GM18508 (cell line): ENCODE measurements around the gene NAV1.
"Not testable (repeated sequence)": the region's sequence is repeated elsewhere in the genome, so short reads cannot be mapped to it uniquely, and the experiment has no call there.

Source experiments
- ATAC-seq: cut with Tn5 transposase; IDR thresholded peaks from one replicate; pipeline ENCODE4 v1.9.1; 2021; ENCODE audit warnings: moderate number of reproducible peaks; ENCODE audit not compliant: insufficient read depth, unreplicated experiment

NAV1 gene

DNA sequence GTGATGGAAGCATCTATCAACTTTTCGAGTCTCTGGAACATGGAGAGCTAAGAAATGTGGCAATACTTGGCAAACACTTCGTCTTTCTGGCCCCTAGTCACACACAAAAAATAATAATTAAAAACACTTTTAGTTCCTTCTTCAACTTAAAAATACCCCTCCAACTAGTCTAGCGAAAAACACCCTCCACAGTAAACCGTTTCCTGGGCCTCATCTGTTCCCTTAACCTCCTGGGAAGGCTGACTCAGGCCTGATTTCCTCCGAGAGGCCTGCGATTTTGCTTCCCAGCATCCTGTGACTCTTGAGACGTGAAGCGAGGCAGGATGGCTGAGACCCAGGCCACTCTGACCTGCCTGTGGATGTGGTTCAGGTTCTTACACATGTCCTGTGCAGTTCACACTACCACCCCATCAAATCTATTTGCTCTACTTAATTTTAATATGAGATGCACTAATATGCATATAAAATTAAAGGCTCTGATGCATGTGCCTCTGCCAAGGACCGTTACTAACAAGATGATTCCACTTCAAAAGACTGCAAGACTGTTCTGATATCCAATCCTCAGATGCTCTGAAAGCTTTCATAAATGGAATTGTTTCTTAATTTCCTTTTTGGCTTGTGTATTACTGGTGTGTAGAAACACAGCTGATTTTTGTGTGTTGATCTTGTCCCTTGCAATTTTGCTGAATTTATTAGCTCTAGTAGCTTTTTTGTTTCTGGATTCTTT lies 3.5 kb downstream of the NAV1 start:
- ATAC-seq = no peak

DNA sequence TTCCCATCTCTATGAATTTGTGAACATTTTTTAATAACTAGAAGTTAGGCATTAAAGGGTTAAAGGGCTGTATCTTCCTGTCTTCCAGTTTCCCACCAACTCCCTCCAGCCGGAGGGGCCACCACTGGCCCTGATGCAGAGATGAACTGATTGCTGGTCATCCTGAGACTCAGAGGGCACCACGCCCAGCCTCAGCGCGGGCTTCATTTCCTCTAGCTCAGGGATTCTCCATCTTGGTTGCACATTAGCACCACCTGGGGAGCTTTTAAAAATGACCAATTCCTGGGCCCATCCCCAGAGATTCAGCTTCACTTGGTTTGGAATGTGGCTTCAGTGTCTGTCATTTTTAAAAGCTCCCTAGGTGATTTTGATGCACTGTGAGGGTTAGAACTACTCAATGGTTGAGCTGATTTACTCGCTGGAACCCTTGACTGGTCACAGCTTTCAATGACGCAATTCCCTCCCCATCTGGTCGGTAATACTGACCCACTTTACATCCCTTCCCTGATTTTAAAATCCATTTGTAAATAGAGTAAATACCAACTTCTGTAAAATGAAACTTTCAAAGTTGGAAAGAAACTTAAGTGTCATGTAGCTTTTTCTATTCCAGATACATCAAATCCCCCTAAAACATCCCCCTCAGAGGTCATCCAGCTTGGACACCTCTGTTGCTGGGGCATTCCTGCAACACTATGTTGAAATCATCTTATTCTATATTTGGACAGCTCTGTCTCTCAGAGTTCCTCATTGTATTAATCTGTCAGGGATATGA lies 5.1 kb downstream of the NAV1 start:
- ATAC-seq = no peak

DNA sequence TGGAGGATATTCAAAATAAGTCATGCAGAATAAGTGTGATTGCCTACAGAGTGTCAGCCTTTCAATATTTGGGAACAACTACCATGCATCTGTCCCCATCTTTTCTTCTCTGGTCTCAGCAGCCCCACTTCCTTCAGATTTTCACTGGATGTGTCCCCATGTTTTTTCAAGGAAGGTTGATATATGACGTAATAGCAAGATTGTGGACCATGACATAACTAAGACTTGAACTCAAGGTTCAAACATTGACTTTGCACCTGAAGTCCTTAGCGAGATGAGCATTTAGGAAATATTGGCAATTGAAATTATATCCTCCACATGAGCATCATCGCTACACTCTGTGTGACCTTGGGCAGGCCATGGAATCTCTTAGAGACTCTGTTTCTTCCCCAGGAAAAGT lies 5.8 kb downstream of the NAV1 start:
- ATAC-seq = no peak

DNA sequence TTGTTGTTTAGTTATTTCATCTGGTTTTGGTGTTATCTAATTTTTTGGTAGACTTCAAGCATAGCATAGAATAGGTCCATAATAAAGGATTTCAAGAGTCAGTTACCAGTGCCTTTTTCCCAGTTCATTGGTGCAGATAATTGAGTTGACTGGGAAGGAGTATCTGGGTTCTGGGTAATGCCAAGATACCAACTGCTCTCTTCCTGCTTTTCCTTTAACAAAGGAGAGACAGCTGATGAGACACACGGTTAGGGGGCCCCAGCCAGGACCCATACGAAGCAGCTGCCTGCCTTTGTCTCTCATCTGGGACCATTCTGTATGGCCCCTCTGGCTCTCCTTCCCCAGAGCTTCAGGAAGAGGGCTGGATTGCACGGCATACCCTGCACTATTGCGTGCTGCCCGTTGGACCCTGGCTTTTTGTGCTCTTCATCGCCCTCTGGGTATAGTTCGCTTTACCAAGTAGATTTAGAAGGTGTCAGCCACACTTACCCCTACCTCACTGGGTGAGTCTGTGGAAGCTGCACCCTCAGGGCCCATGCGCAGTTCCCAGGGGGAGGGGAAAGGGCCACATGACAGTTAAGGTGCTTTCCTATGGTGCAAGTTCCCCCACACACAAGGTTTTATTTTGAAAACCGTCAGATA lies 7.0 kb downstream of the NAV1 start:
- peak; percentile 38 for ATAC-seq

DNA sequence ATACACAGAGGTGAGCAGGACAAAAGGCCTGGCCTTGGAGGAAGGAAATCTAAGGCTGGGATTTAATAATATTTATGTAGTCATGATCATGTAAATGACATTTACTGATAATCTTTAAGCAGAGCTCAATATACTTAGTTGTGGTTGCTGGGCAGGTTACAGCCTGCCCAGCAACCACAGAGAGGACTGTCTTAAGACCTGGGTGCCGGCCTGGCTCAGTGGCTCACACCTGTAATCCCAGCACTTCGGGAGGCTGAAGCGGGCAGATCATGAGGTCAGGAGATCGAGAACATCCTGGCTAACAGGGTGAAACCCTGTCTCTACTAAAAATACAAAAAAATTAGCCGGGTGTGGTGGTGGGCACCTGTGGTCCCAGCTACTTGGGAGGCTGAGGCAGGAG lies 10.6 kb downstream of the NAV1 start:
- not testable (repeated sequence) for ATAC-seq

DNA sequence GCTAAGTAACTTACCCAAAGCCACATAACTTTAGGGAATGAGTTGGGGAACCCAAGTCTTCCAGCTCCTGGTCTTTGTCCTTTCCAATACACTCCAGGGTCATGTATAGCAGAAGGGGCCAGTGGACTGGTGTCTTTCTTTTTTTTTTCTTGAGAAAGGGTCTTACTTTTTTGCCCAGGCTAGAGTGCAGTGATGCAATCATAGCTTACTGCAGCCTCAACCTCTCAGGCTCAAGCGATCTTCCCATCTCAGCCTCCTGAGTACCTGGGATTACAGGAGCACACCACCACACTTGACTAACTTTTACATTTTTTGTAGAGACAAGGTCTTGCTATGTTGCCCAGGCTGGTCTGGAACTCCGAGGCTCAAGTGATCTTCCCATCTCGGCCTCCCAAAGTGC lies 12.2 kb downstream of the NAV1 start:
- no peak for ATAC-seq

DNA sequence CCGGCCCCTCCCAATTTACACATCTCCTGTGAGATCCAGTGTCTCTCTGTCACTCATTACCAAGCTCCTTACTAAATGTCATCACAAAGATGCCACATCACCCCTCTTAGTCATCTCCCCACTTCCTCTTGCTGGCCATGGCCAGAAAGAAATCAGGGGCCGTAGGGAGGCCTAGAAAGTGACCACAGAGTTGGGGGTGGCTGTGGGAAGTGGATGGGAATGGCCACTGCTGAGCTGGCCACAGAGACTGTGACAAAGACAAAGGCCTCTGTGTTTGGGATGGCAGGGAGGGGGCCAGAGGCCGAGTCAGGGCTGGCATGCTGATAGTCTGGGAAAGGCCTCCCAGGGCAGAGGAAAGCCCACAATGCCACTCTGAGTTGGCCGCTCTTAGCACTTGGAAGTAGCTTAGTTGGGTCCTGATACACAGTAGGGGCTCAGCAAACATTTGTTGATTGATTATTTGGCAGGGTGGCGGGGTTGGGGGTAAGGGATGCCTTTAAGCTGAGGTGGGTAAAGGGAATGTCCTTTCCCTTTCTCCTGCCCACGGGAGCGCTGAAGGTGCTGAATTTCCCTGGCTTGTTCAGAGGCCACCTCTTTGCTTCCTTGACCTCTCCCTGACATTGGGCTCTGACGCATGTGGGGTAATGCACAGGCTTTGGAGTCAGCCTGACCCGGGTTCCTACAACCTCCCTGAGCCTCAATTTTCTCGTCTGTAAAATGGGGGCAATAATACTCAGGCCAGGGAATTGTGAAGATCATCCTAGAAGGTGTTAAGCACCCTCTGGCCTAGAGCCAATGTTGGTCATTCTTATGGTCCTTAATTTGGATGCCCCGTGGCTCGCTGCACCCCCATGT lies 13.2 kb downstream of the NAV1 start:
- ATAC-seq = no peak

DNA sequence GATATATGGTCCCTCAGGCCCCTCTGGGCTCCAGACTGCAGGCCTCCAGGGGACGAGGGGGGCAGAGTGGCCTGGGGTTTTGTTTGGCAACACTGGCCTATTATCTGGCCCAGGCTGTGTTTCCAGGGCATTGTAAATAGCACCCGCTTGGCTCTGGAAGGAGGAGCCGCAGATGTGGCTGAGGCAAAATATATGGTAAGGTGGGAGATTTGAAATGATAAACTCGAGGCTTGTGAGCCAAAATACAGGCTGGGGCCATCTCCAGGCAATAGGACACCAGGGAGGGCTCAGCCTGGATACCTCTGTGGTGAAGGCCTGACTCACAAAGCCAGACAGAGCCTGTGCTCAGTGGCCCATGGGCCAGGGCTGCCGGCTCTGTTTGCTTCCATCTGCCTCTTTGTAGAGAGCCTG lies 14.0 kb downstream of the NAV1 start:
- ATAC-seq = no peak

DNA sequence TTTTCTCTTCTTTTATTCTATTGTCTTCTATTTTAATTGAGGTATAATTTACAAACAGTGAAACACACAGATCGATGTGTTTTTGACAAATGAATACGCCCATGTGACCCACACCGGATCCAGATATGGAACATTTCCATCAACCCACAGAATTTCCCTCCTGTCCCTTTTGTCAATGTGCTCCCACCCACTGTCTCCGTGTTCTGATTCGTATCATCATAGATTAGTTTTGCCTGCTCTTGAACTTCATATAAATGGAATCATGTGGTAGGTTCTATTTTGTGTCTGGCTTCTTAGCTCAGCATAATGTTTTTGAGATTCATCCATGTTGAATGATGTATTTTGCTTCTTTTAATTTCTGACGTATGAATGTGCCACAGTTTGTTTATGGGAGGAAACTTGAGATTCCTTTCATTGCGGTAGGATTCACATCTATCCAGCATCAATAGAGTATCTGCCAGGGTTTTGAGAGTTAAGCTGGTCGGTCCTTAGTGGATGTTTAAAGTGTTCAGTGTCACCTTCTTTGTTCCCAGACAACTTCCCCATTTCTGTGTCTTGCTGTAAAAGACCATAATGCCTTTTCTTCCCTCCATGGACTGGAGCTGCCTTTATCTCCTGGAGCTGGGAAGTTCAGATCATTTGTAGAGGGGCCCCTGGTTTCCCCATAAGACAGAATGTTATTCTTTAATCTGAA lies 14.7 kb downstream of the NAV1 start:
- ATAC-seq = no peak

DNA sequence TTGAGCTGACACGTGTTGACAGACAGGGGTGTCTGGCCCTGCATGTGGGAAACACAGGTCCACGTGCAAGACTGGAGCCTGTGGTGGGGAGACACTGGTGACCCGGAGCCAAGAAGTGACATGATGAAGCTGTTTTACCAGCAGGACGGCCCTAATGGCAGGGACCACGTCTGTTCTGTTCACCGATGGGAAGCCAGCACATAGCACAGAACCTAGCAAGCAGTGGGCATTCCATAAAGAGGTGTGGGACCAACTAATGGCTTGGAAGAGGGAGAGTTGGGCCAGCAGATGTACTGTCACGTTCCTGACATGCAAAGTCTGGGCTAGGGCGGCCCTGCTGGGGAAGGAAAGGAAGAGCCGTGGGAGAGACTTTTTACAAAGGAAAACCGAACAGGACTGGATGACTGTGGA lies 15.3 kb downstream of the NAV1 start:
- no peak for ATAC-seq

DNA sequence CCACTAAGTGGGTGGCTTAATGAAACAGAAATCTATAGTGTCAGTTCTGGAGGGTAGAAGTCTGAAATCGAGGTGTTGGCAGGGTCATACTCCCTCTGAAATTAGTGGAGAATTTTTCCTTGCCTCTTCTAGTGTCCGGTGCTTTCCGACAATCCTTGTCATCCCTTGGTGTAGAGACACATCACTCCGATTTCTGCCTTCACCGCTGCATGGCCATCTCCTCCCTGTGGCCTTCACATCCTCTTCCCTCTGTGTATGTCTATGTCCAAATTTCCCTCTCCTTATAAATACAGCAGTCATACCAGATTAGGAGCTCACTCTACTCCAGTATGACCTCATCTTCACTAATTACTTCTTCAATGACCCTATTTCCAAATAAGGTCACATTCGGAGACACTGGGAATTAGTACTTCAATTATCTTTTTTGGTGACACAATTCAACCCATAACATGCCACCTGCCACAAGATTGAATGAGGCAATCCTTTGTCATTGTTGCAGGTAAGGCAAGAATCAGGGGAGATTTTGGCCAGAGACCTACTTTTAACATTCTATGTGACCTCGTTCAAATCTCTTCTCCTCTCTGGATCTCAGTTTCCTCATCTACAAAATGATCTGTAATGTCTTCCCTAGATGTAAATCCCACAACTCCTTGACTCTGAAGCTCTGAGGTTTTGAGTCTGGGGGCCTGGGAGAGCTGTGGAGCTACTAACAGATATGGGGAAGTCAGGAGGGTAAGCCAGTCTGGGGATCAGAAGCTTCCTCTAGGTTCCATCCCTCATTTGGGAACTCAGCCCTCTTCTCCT lies 16.1 kb downstream of the NAV1 start:
- no peak for ATAC-seq

DNA sequence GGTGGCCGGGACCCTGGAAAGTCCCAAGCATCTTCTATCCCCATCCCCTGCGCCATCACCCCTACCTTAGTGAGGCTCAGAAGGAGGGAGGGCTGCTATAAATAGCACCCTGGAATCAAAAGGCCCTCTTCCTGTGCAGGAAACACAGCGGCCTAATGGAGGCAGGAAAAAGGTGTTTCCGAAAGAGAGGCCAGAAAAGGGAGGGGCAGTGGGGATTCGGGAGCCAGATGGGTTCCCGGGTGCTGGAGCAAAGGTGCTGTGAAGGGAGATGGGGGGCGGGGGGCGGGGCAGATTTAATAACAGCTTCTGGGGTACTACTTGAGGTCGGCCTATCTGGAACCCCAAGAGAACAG lies 16.6 kb downstream of the NAV1 start:
- no peak for ATAC-seq

DNA sequence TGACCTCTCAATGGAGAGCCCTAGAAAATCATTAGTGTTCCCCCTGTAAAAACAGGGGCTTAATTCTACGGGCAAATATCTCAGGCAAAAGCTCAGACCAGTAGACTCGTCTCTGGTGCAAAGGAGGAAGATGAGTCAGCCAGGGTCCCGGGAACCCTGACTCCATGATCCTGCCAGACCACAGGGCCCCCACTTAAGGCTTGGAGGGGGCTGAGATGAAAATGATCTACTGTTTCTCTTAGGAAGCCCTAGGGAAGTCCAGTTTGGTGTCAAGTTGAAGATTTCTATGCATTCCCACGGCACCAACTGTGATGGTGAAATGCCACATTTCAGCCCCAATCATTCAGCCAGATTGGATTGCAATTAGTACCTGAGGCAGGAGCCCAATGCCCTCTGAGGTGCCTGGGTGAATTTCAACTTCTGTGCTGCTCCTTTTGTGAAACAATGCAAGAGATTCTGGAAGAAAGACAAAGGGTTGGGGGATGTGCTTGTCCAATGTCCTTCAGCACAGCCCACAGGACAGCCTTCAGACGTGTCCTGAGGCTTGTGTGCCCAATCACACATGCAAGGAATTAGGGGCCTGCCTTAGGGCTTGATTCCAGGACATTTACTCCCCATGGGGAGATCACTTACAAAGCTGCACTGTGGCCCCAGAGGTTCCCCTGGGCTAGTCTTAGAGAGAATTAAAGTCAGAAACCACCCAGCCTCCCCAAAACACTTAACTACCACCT lies 18.1 kb downstream of the NAV1 start:
- ATAC-seq = no peak

DNA sequence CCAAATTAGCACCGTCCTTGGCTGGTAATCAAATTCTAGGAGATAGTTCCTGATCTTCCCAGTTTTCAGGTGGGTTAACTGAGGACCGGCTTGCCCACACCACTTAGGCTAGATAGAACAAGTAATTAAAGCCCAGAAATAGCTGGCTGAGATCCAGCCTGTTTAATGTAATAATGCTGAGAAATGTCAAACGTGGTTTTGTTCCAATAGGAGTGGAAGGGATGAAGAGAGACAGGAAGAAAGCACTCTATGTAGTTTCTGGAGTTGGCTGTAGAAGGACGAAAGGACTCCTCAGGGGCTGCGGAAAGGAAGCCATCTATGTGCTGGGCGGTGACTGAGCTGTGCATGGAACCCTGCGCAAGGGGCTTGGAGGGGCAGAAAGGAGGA lies 18.6 kb downstream of the NAV1 start:
- no peak for ATAC-seq

DNA sequence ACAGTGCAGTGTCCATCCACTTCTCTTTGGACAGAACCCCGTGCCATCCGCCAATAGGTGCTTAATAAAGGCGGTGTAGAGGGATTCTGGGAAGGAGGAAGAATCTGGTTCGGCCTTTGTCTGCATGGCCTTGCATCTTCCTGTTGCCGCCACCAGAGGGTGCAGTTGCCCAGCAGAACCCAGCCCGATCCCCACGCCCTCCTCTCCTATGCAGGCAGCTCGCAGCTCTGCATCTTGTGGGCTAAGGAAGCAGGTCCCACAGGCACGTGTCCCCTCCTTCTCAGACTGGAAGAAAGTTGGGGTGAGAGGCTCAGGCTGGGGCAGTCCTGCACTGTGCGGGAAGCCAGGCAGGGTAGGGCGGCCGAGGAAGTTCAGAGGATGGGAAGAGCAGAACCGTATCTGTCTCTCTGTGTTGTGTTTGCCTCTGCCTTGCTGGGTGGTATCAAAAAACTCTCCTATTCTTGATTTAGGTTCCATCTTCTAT lies 20.8 kb downstream of the NAV1 start:
- peak; percentile 58 for ATAC-seq

DNA sequence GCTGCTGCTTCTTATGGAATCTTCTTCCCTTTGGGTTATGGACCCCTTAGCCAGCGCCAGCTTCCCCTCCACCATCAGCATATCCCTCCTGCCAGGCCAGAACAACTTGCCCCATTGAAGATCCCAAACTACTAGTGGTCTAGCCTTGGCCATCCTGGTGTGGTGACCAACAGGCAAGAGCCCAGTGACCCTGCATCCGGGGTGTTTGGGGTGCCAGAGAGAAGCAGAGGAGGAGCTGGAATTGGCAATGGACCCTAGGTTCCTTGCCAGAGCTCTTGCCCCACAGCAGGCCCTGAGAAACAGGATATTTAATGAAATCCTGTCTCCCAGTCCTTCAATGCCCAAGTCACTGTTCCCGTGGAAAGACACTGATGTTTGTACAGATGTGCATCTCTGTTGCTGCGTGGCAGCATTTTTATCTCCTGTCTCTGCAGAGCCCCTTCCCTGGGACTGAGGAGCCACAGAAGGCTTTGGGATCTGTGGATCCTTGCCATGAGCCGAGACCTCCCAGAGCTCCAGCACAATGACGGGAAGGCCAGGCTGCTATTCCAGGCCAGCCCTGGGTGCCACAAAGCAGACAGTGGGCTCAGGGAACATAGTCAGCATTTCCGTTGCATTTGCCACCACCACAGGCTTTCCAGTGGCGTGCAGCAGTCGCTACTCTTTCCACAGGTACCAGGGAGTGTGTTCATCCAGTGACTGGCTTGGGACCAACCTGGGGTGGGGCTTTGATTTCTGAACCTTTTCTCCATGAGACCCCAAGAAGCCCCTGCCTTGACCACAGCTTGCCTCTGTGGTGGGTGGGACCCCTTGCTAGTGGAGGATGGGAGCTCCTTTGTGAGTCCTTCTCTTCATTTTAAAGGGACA lies 21.6 kb downstream of the NAV1 start:
- no peak for ATAC-seq

DNA sequence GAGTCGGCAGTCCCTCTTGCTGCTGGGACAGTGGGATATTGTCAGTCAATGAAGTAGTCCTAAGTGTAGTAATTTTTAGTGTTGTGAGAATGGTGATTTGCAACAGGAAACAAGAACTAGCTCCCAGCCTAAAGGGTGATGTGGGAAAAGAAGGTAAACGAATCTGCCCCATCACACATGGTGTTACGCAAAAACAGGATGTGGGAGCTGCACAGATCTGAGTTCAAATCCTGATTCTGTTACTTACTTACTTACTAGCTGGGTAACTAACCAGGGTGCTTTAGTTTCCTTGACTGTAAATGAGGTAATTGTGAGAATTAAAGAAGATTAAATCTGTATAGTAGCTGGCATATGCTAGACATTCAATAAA lies 22.3 kb downstream of the NAV1 start:
- ATAC-seq = no peak

DNA sequence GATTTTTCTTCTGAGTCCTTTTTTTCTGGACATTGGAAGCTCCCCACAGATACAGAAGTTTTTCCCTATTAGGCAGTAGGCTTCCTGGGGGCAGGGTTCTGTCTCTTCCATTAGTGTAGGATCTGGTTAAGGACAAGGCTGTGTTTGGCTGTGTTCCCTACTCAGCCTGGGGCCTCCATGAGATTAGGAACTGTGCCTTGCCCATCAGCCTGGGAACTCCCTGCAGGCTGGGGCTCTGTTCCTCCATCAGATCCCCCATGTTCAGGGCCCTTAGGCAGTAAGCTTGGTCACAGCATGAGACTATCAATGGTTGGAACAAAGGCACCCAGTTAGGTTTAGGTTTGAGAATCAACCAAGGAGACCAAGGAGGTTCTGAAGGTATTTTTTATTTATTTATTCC lies 22.7 kb downstream of the NAV1 start:
- no peak for ATAC-seq
